Lower leg skin (tissue), 3 donors: ENCODE measurements around the gene ZNF765.

ENCODE experiments used
- POLR2A ChIP-seq, 2 donors: fragments of 450-650 bp; IDR thresholded peaks; one replicate each; pipeline ENCODE4 v1.6.1; 2016 to 2017; ENCODE audit warnings: antibody characterized with exemption in 2 of 2, mild to moderate bottlenecking in 1 of 2, moderate library complexity in 1 of 2
- TF ChIP-seq, protein P1 (sequence below), 3 donors: fragments of 450-650 bp; IDR thresholded peaks; one replicate each; pipeline ENCODE4 v1.5.1; 2016; ENCODE audit warnings: antibody characterized with exemption in 3 of 3, mild to moderate bottlenecking in 3 of 3, moderate library complexity in 2 of 3

DNA sequence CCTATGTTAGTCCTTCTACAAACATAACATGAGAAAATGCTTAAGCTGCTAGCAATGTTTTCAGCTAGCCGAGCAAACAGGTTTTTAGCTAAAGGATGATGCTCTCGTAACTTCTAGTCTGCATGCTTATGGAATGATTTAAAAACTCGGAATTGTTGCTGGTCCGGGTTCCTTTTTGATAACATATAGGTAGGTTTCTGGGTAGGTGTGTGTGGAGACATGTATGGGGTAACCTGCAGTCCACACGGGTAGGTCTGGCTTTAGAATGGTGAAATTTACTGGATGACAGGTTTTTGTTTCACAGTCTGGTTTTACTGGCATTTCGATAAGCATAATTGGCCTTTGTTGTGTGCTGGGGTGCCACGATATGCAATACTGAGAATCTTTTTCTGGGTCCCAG lies 77.0 kb downstream of the ZNF765 start:
- no peak for TF ChIP-seq POLR2A (IDR thresholded peaks at IDR 0.05)
- TF ChIP-seq, protein P1, sequence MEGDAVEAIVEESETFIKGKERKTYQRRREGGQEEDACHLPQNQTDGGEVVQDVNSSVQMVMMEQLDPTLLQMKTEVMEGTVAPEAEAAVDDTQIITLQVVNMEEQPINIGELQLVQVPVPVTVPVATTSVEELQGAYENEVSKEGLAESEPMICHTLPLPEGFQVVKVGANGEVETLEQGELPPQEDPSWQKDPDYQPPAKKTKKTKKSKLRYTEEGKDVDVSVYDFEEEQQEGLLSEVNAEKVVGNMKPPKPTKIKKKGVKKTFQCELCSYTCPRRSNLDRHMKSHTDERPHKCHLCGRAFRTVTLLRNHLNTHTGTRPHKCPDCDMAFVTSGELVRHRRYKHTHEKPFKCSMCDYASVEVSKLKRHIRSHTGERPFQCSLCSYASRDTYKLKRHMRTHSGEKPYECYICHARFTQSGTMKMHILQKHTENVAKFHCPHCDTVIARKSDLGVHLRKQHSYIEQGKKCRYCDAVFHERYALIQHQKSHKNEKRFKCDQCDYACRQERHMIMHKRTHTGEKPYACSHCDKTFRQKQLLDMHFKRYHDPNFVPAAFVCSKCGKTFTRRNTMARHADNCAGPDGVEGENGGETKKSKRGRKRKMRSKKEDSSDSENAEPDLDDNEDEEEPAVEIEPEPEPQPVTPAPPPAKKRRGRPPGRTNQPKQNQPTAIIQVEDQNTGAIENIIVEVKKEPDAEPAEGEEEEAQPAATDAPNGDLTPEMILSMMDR (IDR thresholded peaks at IDR 0.05): no peak
